GM18909 (cell line): ENCODE results near the gene FRRS1L.

ENCODE experiments used
- ATAC-seq: cut with Tn5 transposase; IDR thresholded peaks from one replicate; pipeline ENCODE4 v1.9.1; 2021; ENCODE audit warnings: mild to moderate bottlenecking; ENCODE audit not compliant: unreplicated experiment, poor library complexity

The FRRS1L gene

GRCh38 chr9:109166771-109167601, at the start of gene FRRS1L:
FRRS1L (minus strand) TSS chr9:109167249; CDS start chr9:109167138, 111 bp downstream.
- ATAC-seq: no peak

- ATAC-seq: no peak
Measured at GRCh38 chr9:109214414-109214813, 47.4 kb upstream of the FRRS1L start.

GRCh38 chr9:109213285-109214121, 46.5 kb upstream of the FRRS1L start:
- no peak for ATAC-seq

- ATAC-seq: no peak
Measured at GRCh38 chr9:109212768-109213167, 45.7 kb upstream of the FRRS1L start.

- ATAC-seq: no peak
Measured at GRCh38 chr9:109206670-109207069, 39.6 kb upstream of the FRRS1L start.

- no peak for ATAC-seq
Measured at GRCh38 chr9:109205526-109205925, 38.5 kb upstream of the FRRS1L start.

GRCh38 chr9:109203761-109204360, 36.8 kb upstream of the FRRS1L start:
- no peak for ATAC-seq

GRCh38 chr9:109199676-109200075, 32.6 kb upstream of the FRRS1L start:
- ATAC-seq: no peak

GRCh38 chr9:109198736-109199382, 31.8 kb upstream of the FRRS1L start:
- ATAC-seq: no peak

GRCh38 chr9:109193974-109194556, 27.0 kb upstream of the FRRS1L start:
- ATAC-seq: no peak

- no peak for ATAC-seq
Measured at GRCh38 chr9:109192732-109193361, 25.8 kb upstream of the FRRS1L start.

GRCh38 chr9:109191746-109192145, 24.7 kb upstream of the FRRS1L start:
- ATAC-seq: no peak

GRCh38 chr9:109190151-109190550, 23.1 kb upstream of the FRRS1L start:
- ATAC-seq: no peak

GRCh38 chr9:109186857-109187520, 19.9 kb upstream of the FRRS1L start:
- no peak for ATAC-seq

- no peak for ATAC-seq
Measured at GRCh38 chr9:109182940-109183798, 16.1 kb upstream of the FRRS1L start.

GRCh38 chr9:109182550-109182939, 15.5 kb upstream of the FRRS1L start:
- no peak for ATAC-seq

- ATAC-seq: peak; percentile 60
Measured at GRCh38 chr9:109181284-109181683, 14.2 kb upstream of the FRRS1L start.

GRCh38 chr9:109179801-109180523, 12.9 kb upstream of the FRRS1L start:
- ATAC-seq: no peak
